NCI-H226 (cell line): ENCODE results near the gene NTRK2.
A peak's percentile ranks its signal among the peaks of the same experiment; 100 is the strongest.

ENCODE experiments used
- DNase-seq: peaks from one replicate; pipeline ENCODE4 v3.0.0-alpha.2; 2015

Gene NTRK2

GRCh38 chr9:84669288-84670137 lies at the start of gene NTRK2:
Gene NTRK2 (plus strand): TSS chr9:84669729. CDS start chr9:84670749, 1,020 bp downstream.
- DNase-seq, result no peak

GRCh38 chr9:84620338-84620737 lies 49.2 kb upstream of the NTRK2 start:
- DNase-seq, result no peak

DNA sequence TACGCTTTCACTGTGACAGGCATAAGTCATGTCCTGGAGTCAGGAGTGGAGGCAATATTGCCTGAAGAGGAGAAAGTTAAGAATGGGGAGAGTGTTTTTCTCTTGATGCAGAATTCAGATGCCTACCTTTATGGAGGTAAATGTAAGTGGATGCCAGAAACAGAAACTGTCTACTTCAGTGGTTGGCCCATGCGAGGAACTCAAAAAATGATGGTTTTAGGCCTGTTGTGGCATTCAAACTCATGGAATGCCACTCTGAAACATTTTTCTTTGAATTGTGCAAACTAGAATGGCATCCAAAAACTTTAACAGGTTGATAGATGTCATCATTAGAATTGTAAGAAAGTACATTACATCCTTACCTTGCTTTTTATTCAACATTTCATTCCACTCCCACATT lies 47.7 kb upstream of the NTRK2 start:
- DNase-seq, result no peak

- no peak for DNase-seq
These were observed 46.5 kb upstream of the NTRK2 start for GRCh38 chr9:84622981-84623380.

DNA sequence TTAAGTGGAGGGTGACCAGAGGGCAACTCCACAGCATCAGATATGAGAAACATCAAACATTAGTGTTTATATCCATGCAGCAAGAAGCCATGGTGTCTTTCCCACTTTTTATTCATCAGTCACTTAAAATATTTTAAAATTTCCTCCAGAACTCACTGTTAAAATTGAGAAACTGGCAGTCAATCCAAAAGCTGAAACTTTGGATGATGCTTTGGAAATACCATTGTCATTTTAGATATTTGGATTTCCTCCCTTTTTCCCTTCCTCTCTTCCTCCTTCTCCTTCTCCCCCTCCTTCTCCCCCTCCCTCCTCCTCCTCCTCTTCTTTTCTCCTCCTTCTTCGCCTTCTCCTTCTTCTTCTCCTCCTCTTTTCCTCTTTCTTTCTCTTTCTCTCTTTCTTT lies 33.1 kb upstream of the NTRK2 start:
- DNase-seq, result no peak

DNA sequence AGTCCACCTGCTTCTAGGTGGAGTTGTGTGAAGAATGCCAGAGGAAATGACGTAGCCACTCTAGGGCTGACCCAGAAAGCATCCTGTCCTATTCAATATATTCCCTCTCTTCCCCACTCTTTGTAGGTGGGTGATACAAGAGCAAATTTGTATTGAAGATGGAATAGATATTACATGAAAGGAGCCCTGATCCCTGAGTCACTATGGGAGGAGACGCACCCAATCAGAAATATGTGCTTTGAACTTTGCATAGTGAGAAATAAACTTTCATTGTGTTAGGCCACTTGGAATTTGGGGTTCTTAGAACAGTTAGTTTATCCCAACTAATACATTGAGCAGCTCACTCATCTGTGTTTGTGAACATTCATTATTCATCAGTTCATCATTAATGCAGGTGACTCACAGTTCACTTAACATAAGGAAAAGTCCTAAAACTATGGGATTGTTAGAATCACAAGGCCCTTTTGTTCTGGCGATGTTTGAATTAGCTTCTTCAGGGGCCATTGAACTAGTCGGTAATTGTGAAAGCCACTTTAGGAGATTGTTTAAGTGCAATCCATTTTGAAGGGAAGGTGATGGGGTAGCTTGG lies 26.9 kb upstream of the NTRK2 start:
- DNase-seq, result no peak

DNA sequence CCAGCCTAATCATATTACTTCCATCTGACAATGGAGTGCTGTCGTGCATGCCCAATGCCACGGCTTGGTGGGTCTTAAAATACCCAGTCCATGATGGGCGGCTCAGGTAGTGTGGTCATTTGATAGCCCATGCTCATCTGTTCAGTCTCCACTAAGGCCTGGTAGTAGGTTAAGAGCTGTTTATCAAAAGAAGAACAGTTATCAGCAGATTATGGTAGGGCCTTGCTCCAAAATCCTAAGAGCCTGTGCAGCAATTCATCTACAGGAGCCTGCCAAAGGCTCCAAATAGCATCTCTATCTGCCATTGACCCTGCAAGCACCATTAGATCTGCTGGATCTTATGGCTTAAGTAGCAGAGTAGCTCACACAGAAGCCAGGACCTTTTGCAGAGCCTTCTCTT lies 21.8 kb upstream of the NTRK2 start:
- no peak for DNase-seq

- DNase-seq, result no peak
These were observed 16.9 kb upstream of the NTRK2 start for GRCh38 chr9:84652496-84653120.

DNA sequence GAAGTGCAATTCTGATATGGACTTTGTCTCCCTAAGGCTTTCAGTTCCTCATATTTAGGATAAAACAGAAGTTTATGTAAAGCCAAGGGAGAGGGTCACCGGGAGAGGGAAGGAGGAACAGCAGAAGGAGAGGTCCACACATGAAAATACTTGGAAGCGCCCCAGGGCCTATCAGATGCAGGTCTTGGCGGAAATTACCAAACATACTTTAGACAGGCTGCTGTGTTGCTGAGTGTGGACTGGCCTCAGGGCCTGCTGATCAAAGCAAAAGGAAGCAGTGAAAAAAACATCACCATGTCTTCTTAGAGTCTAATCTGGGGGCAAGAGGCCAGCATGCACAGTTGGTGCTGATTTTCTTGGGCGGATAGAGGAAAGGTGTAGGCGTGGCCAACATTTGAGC lies 14.1 kb upstream of the NTRK2 start:
- no peak for DNase-seq

DNA sequence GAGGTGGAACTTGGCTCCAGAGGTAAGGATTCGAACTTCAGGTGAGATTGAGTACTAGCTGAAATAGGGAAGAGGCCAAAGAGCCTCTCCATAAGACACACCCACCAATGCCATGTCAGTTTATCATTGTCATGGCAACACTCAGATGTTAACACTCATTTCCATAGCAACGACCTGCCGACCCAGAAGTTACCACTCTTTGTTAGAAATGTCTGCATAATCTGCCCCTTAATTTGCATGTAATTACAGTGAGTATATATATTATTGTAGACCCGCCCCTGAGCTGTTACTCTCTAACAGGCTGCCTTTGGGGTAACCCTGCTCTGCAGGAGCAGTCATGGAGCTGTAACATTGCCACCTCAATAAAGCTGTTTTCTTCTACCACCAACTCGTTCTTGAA lies 10.2 kb upstream of the NTRK2 start:
- no peak for DNase-seq

- no peak for DNase-seq
These were observed 9.8 kb upstream of the NTRK2 start for GRCh38 chr9:84659773-84660172.

DNA sequence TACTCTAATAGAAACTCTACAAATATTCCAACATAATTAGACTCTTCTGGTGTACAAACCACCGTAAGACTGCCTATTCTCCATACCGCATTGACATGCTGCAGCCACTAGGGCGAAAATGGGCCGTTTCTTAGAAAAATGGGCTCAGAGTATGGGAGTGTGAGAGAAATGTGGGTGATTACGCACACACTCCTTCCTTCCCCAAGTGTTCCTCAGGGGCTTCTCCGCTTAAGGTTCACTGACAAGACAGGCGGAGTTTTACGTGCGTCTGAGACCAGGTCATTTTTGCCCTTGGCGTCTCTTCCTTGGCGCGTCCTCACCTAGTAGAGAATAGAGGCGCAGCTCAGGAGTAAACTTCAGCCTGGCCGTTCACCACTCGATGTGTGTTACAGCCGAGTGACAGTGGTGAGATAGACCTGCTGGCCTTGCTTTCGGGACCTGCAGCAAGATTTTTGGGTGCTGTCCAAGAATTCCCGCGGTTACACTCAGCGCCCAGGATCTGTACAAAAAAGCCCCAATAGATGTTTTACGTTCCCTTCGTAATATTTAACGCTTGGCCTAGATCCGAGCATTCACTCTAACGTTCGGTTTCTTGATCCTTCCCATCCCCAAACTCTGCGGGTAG lies 1.8 kb upstream of the NTRK2 start:
- DNase-seq, result no peak

- peak; percentile 19 for DNase-seq
These were observed 1.1 kb upstream of the NTRK2 start for GRCh38 chr9:84668196-84669012.

- DNase-seq, result no peak
These were observed 579 bp upstream of the NTRK2 start for GRCh38 chr9:84669013-84669287.

- DNase-seq, result no peak
These were observed 861 bp downstream of the NTRK2 start for GRCh38 chr9:84670138-84671041.

DNA sequence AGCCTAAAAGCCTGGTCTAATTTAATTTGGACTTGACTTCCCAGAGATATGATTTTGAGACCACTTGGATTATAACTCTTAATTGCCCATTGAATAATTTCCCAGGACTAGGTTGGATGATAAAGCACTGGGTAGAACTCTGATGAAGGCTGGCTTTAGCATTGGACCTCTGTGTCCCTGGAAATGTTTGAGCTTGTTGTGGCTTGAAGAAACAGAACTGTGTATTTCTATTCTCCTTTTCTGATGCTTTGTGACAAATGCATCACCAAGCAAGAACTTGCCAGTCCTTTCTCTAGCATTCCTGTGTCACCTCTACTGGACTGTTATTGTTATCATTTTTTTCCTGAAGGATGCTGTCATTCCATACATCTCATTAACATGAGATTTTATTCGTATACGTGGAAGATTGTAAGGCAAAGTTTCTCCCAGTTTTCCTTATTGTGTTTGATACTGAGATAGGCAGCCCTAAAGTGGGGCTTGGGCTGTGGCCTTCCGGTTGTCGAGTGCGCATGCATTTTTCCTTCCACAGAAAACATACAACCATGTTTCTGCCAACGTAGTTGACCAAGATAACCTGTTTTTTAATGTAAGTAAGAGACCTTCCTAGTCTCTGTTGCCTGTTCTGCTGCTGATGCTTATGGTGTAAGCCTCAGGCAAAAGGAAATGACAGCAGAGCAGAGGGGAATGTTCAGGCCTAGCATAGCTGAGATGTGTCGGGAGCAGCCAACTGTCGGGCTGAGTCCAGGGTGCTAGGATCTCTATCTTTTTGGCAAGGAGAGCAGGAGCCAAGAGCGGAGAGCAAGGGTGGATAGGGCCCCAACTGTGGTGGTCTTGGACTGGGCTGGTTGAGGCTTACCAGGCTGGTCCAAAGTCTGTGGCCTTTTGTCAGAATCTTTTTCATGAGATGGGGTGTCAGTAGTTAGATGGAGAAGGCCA lies 2.3 kb downstream of the NTRK2 start:
- DNase-seq, result no peak

GRCh38 chr9:84673806-84674205 lies 4.3 kb downstream of the NTRK2 start:
- DNase-seq, result no peak

- no peak for DNase-seq
These were observed 7.6 kb downstream of the NTRK2 start for GRCh38 chr9:84677080-84677479.

GRCh38 chr9:84679571-84679970 lies 10.0 kb downstream of the NTRK2 start:
- DNase-seq, result no peak

DNA sequence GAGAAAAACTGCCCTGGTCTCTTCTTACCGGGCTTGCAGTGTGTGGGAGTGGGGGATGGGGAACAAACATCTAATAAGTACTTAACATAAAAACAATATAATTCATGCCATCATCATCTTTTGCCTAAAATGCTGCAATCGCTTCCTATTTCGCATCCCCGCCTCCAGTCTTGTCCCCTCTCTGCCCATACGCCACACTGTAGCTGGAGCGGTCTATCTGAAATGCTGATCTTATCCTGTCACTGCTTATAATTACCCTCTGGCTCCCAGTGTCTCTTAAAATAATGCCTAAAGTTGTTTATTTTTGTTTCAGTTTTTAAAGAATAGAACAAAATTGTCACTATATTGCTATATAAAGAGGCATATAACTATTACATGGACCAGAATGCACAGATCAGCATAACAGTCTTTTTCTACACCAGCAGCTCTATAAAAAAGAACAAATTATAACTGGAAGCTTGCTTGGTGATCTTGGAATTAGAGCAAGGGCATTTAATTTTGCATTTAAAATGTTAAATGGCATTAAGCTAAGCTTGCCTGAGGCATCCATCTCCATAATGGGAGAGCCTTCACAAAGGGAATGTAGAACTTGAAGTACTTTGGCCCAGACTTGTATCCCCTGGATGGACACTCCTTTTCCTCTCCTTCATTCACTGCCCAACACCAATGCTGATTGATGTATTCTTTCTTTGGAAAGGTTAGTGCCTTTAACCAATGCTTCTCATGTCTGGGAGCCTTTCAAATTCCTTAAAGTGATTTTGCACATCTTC lies 12.2 kb downstream of the NTRK2 start:
- DNase-seq, result no peak
